DMS 273 (cell line): ENCODE data around the gene MYO1D.
"Not testable (repeated sequence)": the region's sequence is repeated elsewhere in the genome, so short reads cannot be mapped to it uniquely, and the experiment has no call there.

Experiments used
- DNase-seq: peaks from one replicate; lab custom pipeline; 2025; ENCODE audit not compliant: unreplicated experiment; lab: John Stamatoyannopoulos, UW

The MYO1D gene

GRCh38 chr17:32739722-32740121, 137.2 kb downstream of the MYO1D start:
- DNase-seq: no peak

- DNase-seq: not testable (repeated sequence)
Measured at GRCh38 chr17:32739151-32739550, 137.8 kb downstream of the MYO1D start.

- DNase-seq: no peak
Measured at GRCh38 chr17:32733401-32733800, 143.5 kb downstream of the MYO1D start.

- no peak for DNase-seq
Measured at GRCh38 chr17:32732900-32733299, 144.0 kb downstream of the MYO1D start.

- DNase-seq: no peak
Measured at GRCh38 chr17:32732296-32732642, 144.7 kb downstream of the MYO1D start.

GRCh38 chr17:32731556-32732295, 145.2 kb downstream of the MYO1D start:
- DNase-seq: peak; percentile 7

- no peak for DNase-seq
Measured at GRCh38 chr17:32727681-32728080, 149.2 kb downstream of the MYO1D start.

GRCh38 chr17:32725697-32726096, 151.2 kb downstream of the MYO1D start:
- DNase-seq: no peak

- DNase-seq: no peak
Measured at GRCh38 chr17:32723310-32723955, 153.5 kb downstream of the MYO1D start.

GRCh38 chr17:32722733-32723132, 154.2 kb downstream of the MYO1D start:
- DNase-seq: no peak

- no peak for DNase-seq
Measured at GRCh38 chr17:32720671-32721070, 156.3 kb downstream of the MYO1D start.

GRCh38 chr17:32719689-32720088, 157.2 kb downstream of the MYO1D start:
- no peak for DNase-seq

GRCh38 chr17:32714922-32715321, 162.0 kb downstream of the MYO1D start:
- not testable (repeated sequence) for DNase-seq

- not testable (repeated sequence) for DNase-seq
Measured at GRCh38 chr17:32714206-32714605, 162.7 kb downstream of the MYO1D start.

GRCh38 chr17:32713081-32713480, 163.8 kb downstream of the MYO1D start:
- DNase-seq: no peak

GRCh38 chr17:32709562-32709961, 167.4 kb downstream of the MYO1D start:
- no peak for DNase-seq

GRCh38 chr17:32701871-32702270, 175.1 kb downstream of the MYO1D start:
- DNase-seq: no peak

GRCh38 chr17:32699247-32699646, 177.7 kb downstream of the MYO1D start:
- no peak for DNase-seq

- no peak for DNase-seq
Measured at GRCh38 chr17:32697728-32698625, 178.9 kb downstream of the MYO1D start.

- no peak for DNase-seq
Measured at GRCh38 chr17:32696426-32696825, 180.5 kb downstream of the MYO1D start.

GRCh38 chr17:32695864-32696263, 181.1 kb downstream of the MYO1D start:
- DNase-seq: no peak
